ENCODE data around the gene ADK.

ADK gene

DNA sequence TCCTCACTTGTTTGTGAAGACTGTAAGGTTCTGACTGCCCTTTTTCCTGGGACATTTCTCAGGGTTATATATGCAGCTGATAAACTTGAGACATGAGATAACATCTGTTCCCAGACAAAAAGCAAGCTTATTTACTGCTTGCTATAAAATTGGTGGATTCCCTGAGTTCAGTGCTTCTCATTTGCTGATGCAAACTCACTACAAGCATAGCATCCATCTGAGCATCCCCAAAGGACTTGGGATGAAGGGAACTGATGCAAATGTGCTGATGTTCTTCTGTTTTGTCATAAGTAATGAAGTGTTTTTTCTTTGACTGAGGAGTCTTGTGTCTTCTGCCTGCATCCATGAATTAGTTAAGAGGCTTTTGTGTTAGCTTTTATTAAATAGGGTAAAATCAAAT, 183.2 kb downstream of the ADK start:
- Histone ChIP-seq H3K27me3 (ENCODE audit: control insufficient read depth, insufficient read depth, low read length) (no peaks in the 10 kb centered on the region), H2AFZ (no peak overlapping the region), H3K79me2 (no peaks in the 10 kb centered on the region), H3K27ac (no peak overlapping the region), H3K36me3 (ENCODE audit: control insufficient read depth, insufficient read depth, low read length) (no peaks in the 10 kb centered on the region), H3K4me1 (no peaks in the 10 kb centered on the region), H3K9ac (no peak overlapping the region), H3K4me2 (ENCODE audit: low read length) (no peak overlapping the region), H3K9me3 (ENCODE audit: control insufficient read depth, low read length) (no peaks in the 10 kb centered on the region), H3K4me3 (ENCODE audit: low read depth, low read length) (no peak overlapping the region)
- no peak for TF ChIP-seq CTCF (IDR thresholded peaks at IDR 0.05)

GRCh38 chr10:74335501-74335900, 184.5 kb downstream of the ADK start:
- H3K4me2 ChIP-seq (ENCODE audit: low read length) = no peak overlapping the region
- H3K27ac ChIP-seq = no peak overlapping the region
- H3K4me3 ChIP-seq (ENCODE audit: low read depth, low read length) = no peak overlapping the region
- no peaks in the 10 kb centered on the region for H3K4me1 ChIP-seq
- H3K79me2 ChIP-seq = no peaks in the 10 kb centered on the region
- no peaks in the 10 kb centered on the region for H3K9me3 ChIP-seq (ENCODE audit: control insufficient read depth, low read length)
- no peak overlapping the region for H3K9ac ChIP-seq
- no peak for TF ChIP-seq CTCF (IDR thresholded peaks at IDR 0.05)
- no peak overlapping the region for H2AFZ ChIP-seq
- no peaks in the 10 kb centered on the region for H3K36me3 ChIP-seq (ENCODE audit: control insufficient read depth, insufficient read depth, low read length)
- no peaks in the 10 kb centered on the region for H3K27me3 ChIP-seq (ENCODE audit: control insufficient read depth, insufficient read depth, low read length)

DNA sequence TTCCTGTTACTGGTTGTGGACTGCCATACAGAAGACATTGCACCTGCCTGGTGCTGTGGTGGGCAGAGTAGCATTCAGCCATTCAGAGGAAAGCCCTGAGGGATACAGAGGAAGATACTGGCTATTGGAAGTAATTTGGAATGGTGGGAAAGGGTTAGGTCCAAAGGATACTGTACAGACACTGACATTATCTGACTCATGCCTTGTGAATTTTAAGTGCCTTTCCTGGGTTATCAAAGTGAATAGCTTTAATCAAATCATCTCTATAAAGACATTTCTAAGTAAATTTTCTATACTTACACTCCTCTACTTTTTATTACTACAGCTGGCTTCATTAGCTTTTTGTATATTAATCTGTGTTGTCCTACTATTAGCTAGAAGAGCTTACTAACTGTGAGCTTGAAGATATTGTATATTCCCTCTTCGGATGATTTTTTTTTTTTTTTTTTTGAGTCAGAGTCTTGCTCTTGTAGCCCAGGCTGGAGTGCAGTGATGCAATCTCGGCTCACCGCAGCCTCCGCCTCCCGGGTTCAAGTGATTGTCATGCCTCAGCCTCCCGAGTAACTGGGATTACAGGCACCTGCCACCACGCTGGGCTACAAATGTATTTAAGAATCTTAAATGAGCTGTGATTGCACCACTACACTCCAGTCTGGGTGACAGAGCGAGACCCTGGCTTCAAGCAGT, 186.5 kb downstream of the ADK start:
- no peak overlapping the region for H3K9ac ChIP-seq
- H2AFZ ChIP-seq = no peak overlapping the region
- no peak for TF ChIP-seq CTCF (IDR thresholded peaks at IDR 0.05)
- no peaks in the 10 kb centered on the region for H3K4me1 ChIP-seq
- no peak overlapping the region for H3K4me2 ChIP-seq (ENCODE audit: low read length)
- H3K36me3 ChIP-seq (ENCODE audit: control insufficient read depth, insufficient read depth, low read length) = no peaks in the 10 kb centered on the region
- H3K27me3 ChIP-seq (ENCODE audit: control insufficient read depth, insufficient read depth, low read length) = no peaks in the 10 kb centered on the region
- H3K4me3 ChIP-seq (ENCODE audit: low read depth, low read length) = no peak overlapping the region
- H3K27ac ChIP-seq = no peak overlapping the region
- no peaks in the 10 kb centered on the region for H3K79me2 ChIP-seq
- no peaks in the 10 kb centered on the region for H3K9me3 ChIP-seq (ENCODE audit: control insufficient read depth, low read length)

GRCh38 chr10:74342991-74343390, 192.0 kb downstream of the ADK start:
- no peaks in the 10 kb centered on the region for H3K36me3 ChIP-seq (ENCODE audit: control insufficient read depth, insufficient read depth, low read length)
- H3K4me1 ChIP-seq = no peaks in the 10 kb centered on the region
- no peak overlapping the region for H3K4me2 ChIP-seq (ENCODE audit: low read length)
- TF ChIP-seq CTCF (IDR thresholded peaks at IDR 0.05) = no peak
- H3K9ac ChIP-seq = no peak overlapping the region
- no peaks in the 10 kb centered on the region for H3K27me3 ChIP-seq (ENCODE audit: control insufficient read depth, insufficient read depth, low read length)
- no peaks in the 10 kb centered on the region for H3K79me2 ChIP-seq
- H3K27ac ChIP-seq = no peak overlapping the region
- no peak overlapping the region for H3K4me3 ChIP-seq (ENCODE audit: low read depth, low read length)
- no peak overlapping the region for H2AFZ ChIP-seq
- H3K9me3 ChIP-seq (ENCODE audit: control insufficient read depth, low read length) = no peaks in the 10 kb centered on the region

GRCh38 chr10:74343804-74344203, 192.8 kb downstream of the ADK start:
- no peaks in the 10 kb centered on the region for H3K36me3 ChIP-seq (ENCODE audit: control insufficient read depth, insufficient read depth, low read length)
- H3K4me1 ChIP-seq = no peaks in the 10 kb centered on the region
- no peak for TF ChIP-seq CTCF (IDR thresholded peaks at IDR 0.05)
- H3K27me3 ChIP-seq (ENCODE audit: control insufficient read depth, insufficient read depth, low read length) = no peaks in the 10 kb centered on the region
- no peaks in the 10 kb centered on the region for H3K79me2 ChIP-seq
- H3K4me2 ChIP-seq (ENCODE audit: low read length) = no peak overlapping the region
- no peaks in the 10 kb centered on the region for H3K9me3 ChIP-seq (ENCODE audit: control insufficient read depth, low read length)
- no peak overlapping the region for H2AFZ ChIP-seq
- H3K27ac ChIP-seq = no peak overlapping the region
- no peak overlapping the region for H3K4me3 ChIP-seq (ENCODE audit: low read depth, low read length)
- no peak overlapping the region for H3K9ac ChIP-seq

All from parathyroid adenoma (tissue), 2 donors.